ENCODE results near the gene PMEPA1.

Gene PMEPA1

GRCh38 chr20:57676589-57677583 is 32.9 kb downstream of the PMEPA1 start:
- peak in 3 of 14 donors; percentile 3 to 12 (median 5) for DNase-seq

- no peak for DNase-seq
Measured at GRCh38 chr20:57675773-57676172, 34.0 kb downstream of the PMEPA1 start.

GRCh38 chr20:57672953-57673575 is 36.8 kb downstream of the PMEPA1 start:
- DNase-seq = no peak

GRCh38 chr20:57672164-57672563 is 37.7 kb downstream of the PMEPA1 start:
- DNase-seq = peak in 4 of 14 donors; percentile 15 to 46 (median 30)

- no peak for DNase-seq
Measured at GRCh38 chr20:57671662-57672061, 38.2 kb downstream of the PMEPA1 start.

GRCh38 chr20:57671072-57671391 is 38.8 kb downstream of the PMEPA1 start:
- no peak for DNase-seq

- DNase-seq = no peak
Measured at GRCh38 chr20:57670288-57671071, 39.3 kb downstream of the PMEPA1 start.

- DNase-seq = no peak
Measured at GRCh38 chr20:57669632-57670031, 40.2 kb downstream of the PMEPA1 start.

- DNase-seq = no peak
Measured at GRCh38 chr20:57667924-57668782, 41.7 kb downstream of the PMEPA1 start.

- DNase-seq = no peak
Measured at GRCh38 chr20:57667388-57667787, 42.4 kb downstream of the PMEPA1 start.

- no peak for DNase-seq
Measured at GRCh38 chr20:57666834-57667157, 43.0 kb downstream of the PMEPA1 start.

GRCh38 chr20:57666106-57666833 is 43.5 kb downstream of the PMEPA1 start:
- no peak for DNase-seq

GRCh38 chr20:57665589-57665971 is 44.2 kb downstream of the PMEPA1 start:
- DNase-seq = no peak

GRCh38 chr20:57664924-57665588 is 44.8 kb downstream of the PMEPA1 start:
- no peak for DNase-seq

GRCh38 chr20:57664476-57664875 is 45.3 kb downstream of the PMEPA1 start:
- DNase-seq = no peak

- DNase-seq = no peak
Measured at GRCh38 chr20:57663681-57664451, 45.9 kb downstream of the PMEPA1 start.

- DNase-seq = no peak
Measured at GRCh38 chr20:57663241-57663640, 46.6 kb downstream of the PMEPA1 start.

GRCh38 chr20:57662456-57663240 is 47.2 kb downstream of the PMEPA1 start:
- peak in 1 of 14 donors; percentile 15 for DNase-seq

GRCh38 chr20:57661746-57662455 is 47.9 kb downstream of the PMEPA1 start:
- DNase-seq = no peak
